ENCODE data around the gene CACNG3.

Gene CACNG3

DNA sequence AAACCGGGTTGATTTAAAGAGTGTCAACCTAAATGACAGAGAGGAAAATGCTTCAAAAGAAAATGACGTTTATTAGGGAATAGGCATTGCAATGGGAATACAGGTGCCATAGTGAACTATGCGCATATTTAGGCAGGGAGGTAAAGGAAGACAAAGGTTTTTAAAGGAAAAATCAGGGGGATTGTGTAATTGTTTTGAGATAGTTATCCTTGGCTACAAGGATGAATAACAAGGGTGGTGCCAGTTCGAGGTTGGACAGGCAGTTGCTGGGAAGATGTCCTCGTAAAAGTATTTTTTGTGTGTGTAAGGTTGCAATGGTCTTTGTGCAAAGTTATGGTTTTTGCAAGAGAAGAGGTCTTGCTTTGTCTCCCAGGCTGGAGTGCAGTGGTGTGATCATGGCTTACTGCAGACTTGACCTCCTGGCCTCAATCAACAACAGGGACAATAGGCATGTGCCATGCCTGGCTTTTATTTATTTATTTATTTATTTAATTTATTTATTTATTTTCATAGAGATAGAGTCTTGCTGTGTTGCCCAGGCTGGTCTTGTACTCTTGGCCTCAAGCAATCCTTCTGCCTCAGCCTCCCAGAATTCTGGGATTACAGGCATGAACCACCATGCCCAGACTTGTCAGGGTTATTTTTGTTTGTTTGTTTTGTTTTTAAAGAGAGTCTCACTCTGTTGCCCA is 63.1 kb downstream of the CACNG3 start:
- no peaks in the 10 kb centered on the region for H4K20me1 ChIP-seq (ENCODE audit: insufficient read depth, low read length, poor library complexity, severe bottlenecking)
- no peaks in the 10 kb centered on the region for H3K9me2 ChIP-seq (replicated peaks; ENCODE audit: low read depth, low read length)
- H3K4me1 ChIP-seq (ENCODE audit: insufficient read depth, low read length, poor library complexity, severe bottlenecking): no peaks in the 10 kb centered on the region
- H3K4me2 ChIP-seq (ENCODE audit: low read depth, low read length, poor library complexity, severe bottlenecking): no peak overlapping the region
- H3K36me3 ChIP-seq (ENCODE audit: insufficient read depth, low read length): no peaks in the 10 kb centered on the region
- H3K9ac ChIP-seq (ENCODE audit: low read depth, low read length, poor library complexity, severe bottlenecking): no peak overlapping the region
- H2AFZ ChIP-seq (ENCODE audit: low read length): no peak overlapping the region
- no peaks in the 10 kb centered on the region for H3K27me3 ChIP-seq (ENCODE audit: insufficient read depth, low read length, poor library complexity, severe bottlenecking)
- no peaks in the 10 kb centered on the region for H3K79me2 ChIP-seq (ENCODE audit: insufficient read depth, low read length)
- H3K9me3 ChIP-seq (ENCODE audit: insufficient read depth, low read depth, low read length): no peaks in the 10 kb centered on the region
- no peaks in the 10 kb centered on the region for H3F3A ChIP-seq (ENCODE audit: low read depth)
- TF ChIP-seq, protein P1, sequence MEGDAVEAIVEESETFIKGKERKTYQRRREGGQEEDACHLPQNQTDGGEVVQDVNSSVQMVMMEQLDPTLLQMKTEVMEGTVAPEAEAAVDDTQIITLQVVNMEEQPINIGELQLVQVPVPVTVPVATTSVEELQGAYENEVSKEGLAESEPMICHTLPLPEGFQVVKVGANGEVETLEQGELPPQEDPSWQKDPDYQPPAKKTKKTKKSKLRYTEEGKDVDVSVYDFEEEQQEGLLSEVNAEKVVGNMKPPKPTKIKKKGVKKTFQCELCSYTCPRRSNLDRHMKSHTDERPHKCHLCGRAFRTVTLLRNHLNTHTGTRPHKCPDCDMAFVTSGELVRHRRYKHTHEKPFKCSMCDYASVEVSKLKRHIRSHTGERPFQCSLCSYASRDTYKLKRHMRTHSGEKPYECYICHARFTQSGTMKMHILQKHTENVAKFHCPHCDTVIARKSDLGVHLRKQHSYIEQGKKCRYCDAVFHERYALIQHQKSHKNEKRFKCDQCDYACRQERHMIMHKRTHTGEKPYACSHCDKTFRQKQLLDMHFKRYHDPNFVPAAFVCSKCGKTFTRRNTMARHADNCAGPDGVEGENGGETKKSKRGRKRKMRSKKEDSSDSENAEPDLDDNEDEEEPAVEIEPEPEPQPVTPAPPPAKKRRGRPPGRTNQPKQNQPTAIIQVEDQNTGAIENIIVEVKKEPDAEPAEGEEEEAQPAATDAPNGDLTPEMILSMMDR (conservative IDR thresholded peaks at IDR 0.05; ENCODE audit: low read length): no peak
- TF ChIP-seq EZH2phosphoT487 (IDR thresholded peaks at IDR 0.05; ENCODE audit: borderline replicate concordance): no peak
- H3K4me3 ChIP-seq (ENCODE audit: low read length, poor library complexity, severe bottlenecking): no peak overlapping the region

DNA sequence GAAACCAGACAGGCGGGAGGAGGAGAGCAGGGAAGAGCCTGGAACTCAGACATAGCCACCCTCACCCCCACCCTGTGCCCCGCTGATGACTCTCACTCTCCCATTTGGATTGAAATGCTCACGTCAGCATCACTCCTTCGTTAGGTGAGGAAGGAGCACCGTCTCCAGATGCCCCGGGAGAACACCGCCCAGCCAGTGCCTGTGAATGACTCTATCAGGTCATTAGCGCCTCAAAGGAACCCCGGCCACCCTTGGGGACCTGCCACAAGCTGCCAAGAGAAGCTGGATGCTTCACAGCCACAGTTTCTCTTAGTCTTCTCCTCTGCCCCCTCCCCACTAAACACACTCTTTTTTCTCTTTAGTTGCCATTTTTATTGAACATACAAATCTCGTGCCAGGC is 66.0 kb downstream of the CACNG3 start:
- TF ChIP-seq, protein P1 (conservative IDR thresholded peaks at IDR 0.05; ENCODE audit: low read length): no peak
- no peak for TF ChIP-seq EZH2phosphoT487 (IDR thresholded peaks at IDR 0.05; ENCODE audit: borderline replicate concordance)
- H3K9ac ChIP-seq (ENCODE audit: low read depth, low read length, poor library complexity, severe bottlenecking): no peak overlapping the region
- H4K20me1 ChIP-seq (ENCODE audit: insufficient read depth, low read length, poor library complexity, severe bottlenecking): no peaks in the 10 kb centered on the region
- H2AFZ ChIP-seq (ENCODE audit: low read length): no peak overlapping the region
- H3K9me3 ChIP-seq (ENCODE audit: insufficient read depth, low read depth, low read length): no peaks in the 10 kb centered on the region
- H3F3A ChIP-seq (ENCODE audit: low read depth): no peaks in the 10 kb centered on the region
- H3K36me3 ChIP-seq (ENCODE audit: insufficient read depth, low read length): no peaks in the 10 kb centered on the region
- no peaks in the 10 kb centered on the region for H3K4me1 ChIP-seq (ENCODE audit: insufficient read depth, low read length, poor library complexity, severe bottlenecking)
- no peaks in the 10 kb centered on the region for H3K79me2 ChIP-seq (ENCODE audit: insufficient read depth, low read length)
- no peak overlapping the region for H3K4me3 ChIP-seq (ENCODE audit: low read length, poor library complexity, severe bottlenecking)
- no peaks in the 10 kb centered on the region for H3K27me3 ChIP-seq (ENCODE audit: insufficient read depth, low read length, poor library complexity, severe bottlenecking)
- H3K9me2 ChIP-seq (replicated peaks; ENCODE audit: low read depth, low read length): no peaks in the 10 kb centered on the region
- no peak overlapping the region for H3K4me2 ChIP-seq (ENCODE audit: low read depth, low read length, poor library complexity, severe bottlenecking)

DNA sequence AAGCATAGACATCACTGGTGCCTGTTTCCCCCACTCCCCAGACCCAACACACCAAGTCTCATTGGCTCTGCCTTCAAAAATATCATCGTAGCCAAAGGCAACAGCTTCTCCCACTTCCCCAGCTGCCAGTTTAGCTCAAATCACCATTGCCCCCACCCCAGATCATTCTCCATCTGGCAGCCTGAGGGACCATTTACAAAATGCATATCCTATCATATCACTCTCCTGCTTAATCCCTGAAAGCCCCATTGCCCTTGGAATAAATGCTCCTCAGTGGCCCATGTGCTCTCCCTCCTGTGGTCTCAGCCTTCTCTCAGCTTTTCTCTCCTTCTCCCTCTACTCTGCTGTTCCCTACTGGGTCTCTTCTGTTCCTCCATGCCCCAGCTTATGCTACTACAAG is 68.3 kb downstream of the CACNG3 start:
- H3K9me3 ChIP-seq (ENCODE audit: insufficient read depth, low read depth, low read length): no peaks in the 10 kb centered on the region
- no peak overlapping the region for H3K9ac ChIP-seq (ENCODE audit: low read depth, low read length, poor library complexity, severe bottlenecking)
- TF ChIP-seq, protein P1 (conservative IDR thresholded peaks at IDR 0.05; ENCODE audit: low read length): no peak

More for the DNA sequence above, 68.3 kb downstream of the CACNG3 start:
- no peak overlapping the region for H3K4me3 ChIP-seq (ENCODE audit: low read length, poor library complexity, severe bottlenecking)
- H3K79me2 ChIP-seq (ENCODE audit: insufficient read depth, low read length): no peaks in the 10 kb centered on the region
- no peak overlapping the region for H2AFZ ChIP-seq (ENCODE audit: low read length)
- no peaks in the 10 kb centered on the region for H3K36me3 ChIP-seq (ENCODE audit: insufficient read depth, low read length)
- no peaks in the 10 kb centered on the region for H3K27me3 ChIP-seq (ENCODE audit: insufficient read depth, low read length, poor library complexity, severe bottlenecking)
- no peaks in the 10 kb centered on the region for H4K20me1 ChIP-seq (ENCODE audit: insufficient read depth, low read length, poor library complexity, severe bottlenecking)
- no peaks in the 10 kb centered on the region for H3F3A ChIP-seq (ENCODE audit: low read depth)
- H3K4me2 ChIP-seq (ENCODE audit: low read depth, low read length, poor library complexity, severe bottlenecking): no peak overlapping the region
- H3K4me1 ChIP-seq (ENCODE audit: insufficient read depth, low read length, poor library complexity, severe bottlenecking): no peaks in the 10 kb centered on the region
- no peaks in the 10 kb centered on the region for H3K9me2 ChIP-seq (replicated peaks; ENCODE audit: low read depth, low read length)
